Measurements from ENCODE around the gene GARNL3.

The GARNL3 gene

DNA sequence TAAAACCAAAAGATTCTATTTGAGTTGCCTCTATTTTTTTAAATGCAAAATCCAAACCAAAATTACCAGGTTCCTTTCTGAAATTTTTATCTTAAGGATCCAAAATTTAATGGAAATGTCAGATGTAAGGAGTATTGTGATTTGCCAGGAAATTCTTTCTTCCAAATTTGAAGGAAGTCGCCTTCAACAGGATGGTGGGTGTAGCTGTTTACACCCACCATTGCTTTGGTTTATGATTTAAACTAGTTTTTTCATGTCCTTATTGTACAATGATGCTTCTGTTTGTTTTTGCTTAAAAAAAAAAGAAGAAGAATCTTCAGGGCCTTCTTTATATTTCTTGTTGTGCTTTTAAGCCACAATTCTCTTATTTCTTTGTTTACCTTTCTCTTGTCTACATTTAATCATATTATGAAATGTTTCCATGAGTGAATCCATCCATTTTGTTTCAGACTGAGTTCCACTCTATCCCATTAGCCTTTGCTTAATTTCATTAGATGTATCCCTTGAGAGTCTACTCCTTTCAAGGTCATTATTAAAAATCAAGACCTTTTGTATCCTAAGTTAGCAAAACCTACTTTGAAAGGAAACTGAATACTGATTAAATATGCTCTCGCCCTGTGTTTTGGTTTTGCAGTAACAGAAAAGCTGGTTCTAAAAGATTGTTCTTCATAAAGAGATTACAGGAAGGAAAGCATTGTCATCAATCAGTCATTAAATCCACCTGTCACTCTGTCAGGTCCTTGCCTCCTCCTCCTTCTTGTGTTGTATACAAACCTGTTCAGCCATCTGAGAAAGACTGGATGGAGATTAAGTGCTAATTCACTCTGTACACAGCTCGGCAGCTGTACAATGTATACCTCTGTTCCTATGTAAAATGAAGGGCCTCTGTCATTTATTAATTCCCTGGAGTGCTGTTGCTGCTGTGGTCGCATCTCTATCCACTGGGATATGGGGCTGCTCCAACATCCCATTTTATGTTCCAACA, 86.9 kb downstream of the GARNL3 start:
- Histone ChIP-seq H3K27me3 (ENCODE audit: insufficient read depth, low read length) (no peaks in the 10 kb centered on the region), H3K36me3 (ENCODE audit: insufficient read depth, low read length) (no peaks in the 10 kb centered on the region), H3K4me3 (ENCODE audit: low read depth, low read length) (no peak overlapping the region), H3K4me1 (ENCODE audit: control insufficient read depth, insufficient read depth, low read length, unreplicated experiment) (no peaks in the 10 kb centered on the region), H3K27ac (ENCODE audit: low read depth, low read length) (no peak overlapping the region), H2AFZ (ENCODE audit: low read length, unreplicated experiment) (no peak overlapping the region), H3K79me2 (ENCODE audit: control insufficient read depth, insufficient read depth, low read length, unreplicated experiment) (no peaks in the 10 kb centered on the region)

DNA sequence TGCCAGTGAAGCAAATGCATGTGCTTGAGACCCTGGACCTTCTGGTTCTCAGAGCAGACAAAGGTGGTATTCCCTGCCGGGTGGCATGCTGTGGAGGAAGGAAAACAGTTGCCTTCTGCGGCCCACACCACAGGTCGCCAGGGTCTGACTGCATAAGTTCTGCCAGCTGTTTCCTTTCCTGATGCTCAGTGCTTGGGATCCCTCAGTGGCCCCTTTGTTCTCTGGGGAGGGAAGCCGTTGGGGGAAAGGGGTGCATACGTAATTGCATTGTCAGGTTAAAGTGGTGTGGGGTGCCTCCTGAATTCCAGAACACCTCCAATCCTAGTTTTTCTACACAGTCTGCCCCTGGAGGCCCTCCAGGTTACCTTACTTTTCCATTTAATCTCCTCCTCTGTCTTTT, 89.3 kb downstream of the GARNL3 start:
- Histone ChIP-seq H3K4me1 (ENCODE audit: control insufficient read depth, insufficient read depth, low read length, unreplicated experiment) (no peaks in the 10 kb centered on the region), H3K27me3 (ENCODE audit: insufficient read depth, low read length) (no peaks in the 10 kb centered on the region), H2AFZ (ENCODE audit: low read length, unreplicated experiment) (no peak overlapping the region), H3K4me3 (ENCODE audit: low read depth, low read length) (no peak overlapping the region), H3K79me2 (ENCODE audit: control insufficient read depth, insufficient read depth, low read length, unreplicated experiment) (no peaks in the 10 kb centered on the region), H3K27ac (ENCODE audit: low read depth, low read length) (no peak overlapping the region), H3K36me3 (ENCODE audit: insufficient read depth, low read length) (no peaks in the 10 kb centered on the region; the same call in 1 of the 2 replicates)

DNA sequence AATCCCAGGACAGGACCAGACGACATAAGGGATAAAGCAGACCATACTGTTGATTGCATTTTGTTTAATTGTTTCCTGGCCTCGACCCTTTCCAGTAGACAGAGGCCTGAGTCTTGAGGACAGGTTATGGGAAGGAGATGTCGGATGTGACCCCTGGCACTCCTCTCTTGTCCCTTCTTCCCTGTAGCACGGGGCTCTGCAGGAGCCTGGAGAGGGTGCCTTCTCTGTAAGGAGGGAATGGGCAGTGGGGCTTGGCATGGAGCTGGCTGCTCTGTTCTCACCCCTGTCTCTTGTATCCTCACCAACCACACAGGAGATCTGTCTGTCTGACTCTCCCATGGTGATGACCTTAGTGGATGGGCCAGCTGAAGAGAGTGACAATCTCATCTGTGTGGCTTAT, 92.3 kb downstream of the GARNL3 start:
- H3K27me3 ChIP-seq (ENCODE audit: insufficient read depth, low read length) = no peaks in the 10 kb centered on the region
- no peak overlapping the region for H2AFZ ChIP-seq (ENCODE audit: low read length, unreplicated experiment)
- no peak overlapping the region for H3K27ac ChIP-seq (ENCODE audit: low read depth, low read length)
- H3K4me3 ChIP-seq (ENCODE audit: low read depth, low read length) = no peak overlapping the region
- H3K79me2 ChIP-seq (ENCODE audit: control insufficient read depth, insufficient read depth, low read length, unreplicated experiment) = no peaks in the 10 kb centered on the region
- no peaks in the 10 kb centered on the region for H3K4me1 ChIP-seq (ENCODE audit: control insufficient read depth, insufficient read depth, low read length, unreplicated experiment)
- H3K36me3 ChIP-seq (ENCODE audit: insufficient read depth, low read length) = no peaks in the 10 kb centered on the region; the same call in 1 of the 2 replicates

DNA sequence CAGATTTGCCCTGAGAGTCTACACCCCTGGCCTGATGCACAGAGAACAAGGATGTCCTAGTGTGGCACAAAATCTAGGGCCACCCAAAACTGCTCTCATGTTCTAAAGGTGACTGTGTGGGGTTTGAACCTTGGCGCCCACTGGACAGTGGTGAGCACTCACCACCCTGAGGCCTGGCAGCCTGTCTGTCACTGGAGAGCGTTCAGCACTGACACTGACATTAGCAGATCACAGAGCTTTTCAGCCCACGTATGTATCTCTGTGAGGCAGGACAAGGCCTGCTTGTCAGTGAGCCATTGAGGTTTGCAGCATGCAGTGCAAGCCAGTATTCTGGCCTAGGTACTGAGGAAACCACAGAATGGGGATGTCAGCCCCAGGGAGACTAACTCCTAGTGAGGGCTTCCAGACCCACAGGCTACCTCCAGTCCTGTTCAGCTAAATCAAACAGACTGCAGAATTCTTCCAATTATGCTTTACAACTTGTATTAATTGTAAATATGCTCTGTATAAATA, 93.5 kb downstream of the GARNL3 start:
- H3K36me3 ChIP-seq (ENCODE audit: insufficient read depth, low read length) = no peaks in the 10 kb centered on the region; the same call in 1 of the 2 replicates
- no peaks in the 10 kb centered on the region for H3K4me1 ChIP-seq (ENCODE audit: control insufficient read depth, insufficient read depth, low read length, unreplicated experiment)
- H3K79me2 ChIP-seq (ENCODE audit: control insufficient read depth, insufficient read depth, low read length, unreplicated experiment) = no peaks in the 10 kb centered on the region
- H3K4me3 ChIP-seq (ENCODE audit: low read depth, low read length) = no peak overlapping the region
- H3K27me3 ChIP-seq (ENCODE audit: insufficient read depth, low read length) = no peaks in the 10 kb centered on the region
- no peak overlapping the region for H3K27ac ChIP-seq (ENCODE audit: low read depth, low read length)
- no peak overlapping the region for H2AFZ ChIP-seq (ENCODE audit: low read length, unreplicated experiment)

DNA sequence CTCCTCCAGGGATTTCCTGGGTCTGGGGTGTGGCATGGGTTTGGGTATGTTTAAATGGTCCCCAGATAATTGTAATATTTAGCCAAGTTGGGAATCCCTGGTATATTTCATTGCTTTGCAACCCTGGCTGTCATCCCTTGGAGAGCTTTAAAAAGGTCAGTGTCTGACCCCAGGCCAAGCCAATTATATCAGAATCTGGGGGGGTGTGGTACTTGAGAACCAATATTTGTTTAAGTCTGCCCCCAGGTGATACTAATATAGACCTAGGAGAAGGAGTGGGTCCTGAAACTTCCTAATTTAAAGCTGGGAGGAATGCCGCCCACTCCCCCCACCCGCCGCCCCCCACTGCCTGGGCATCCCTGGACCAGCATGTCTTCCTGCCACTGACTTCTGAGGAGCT, 94.2 kb downstream of the GARNL3 start:
- H2AFZ ChIP-seq (ENCODE audit: low read length, unreplicated experiment) = no peak overlapping the region
- H3K27me3 ChIP-seq (ENCODE audit: insufficient read depth, low read length) = no peaks in the 10 kb centered on the region
- H3K36me3 ChIP-seq (ENCODE audit: insufficient read depth, low read length) = no peaks in the 10 kb centered on the region; the same call in 1 of the 2 replicates
- H3K4me3 ChIP-seq (ENCODE audit: low read depth, low read length) = no peak overlapping the region
- H3K4me1 ChIP-seq (ENCODE audit: control insufficient read depth, insufficient read depth, low read length, unreplicated experiment) = no peaks in the 10 kb centered on the region
- H3K27ac ChIP-seq (ENCODE audit: low read depth, low read length) = no peak overlapping the region
- no peaks in the 10 kb centered on the region for H3K79me2 ChIP-seq (ENCODE audit: control insufficient read depth, insufficient read depth, low read length, unreplicated experiment)

DNA sequence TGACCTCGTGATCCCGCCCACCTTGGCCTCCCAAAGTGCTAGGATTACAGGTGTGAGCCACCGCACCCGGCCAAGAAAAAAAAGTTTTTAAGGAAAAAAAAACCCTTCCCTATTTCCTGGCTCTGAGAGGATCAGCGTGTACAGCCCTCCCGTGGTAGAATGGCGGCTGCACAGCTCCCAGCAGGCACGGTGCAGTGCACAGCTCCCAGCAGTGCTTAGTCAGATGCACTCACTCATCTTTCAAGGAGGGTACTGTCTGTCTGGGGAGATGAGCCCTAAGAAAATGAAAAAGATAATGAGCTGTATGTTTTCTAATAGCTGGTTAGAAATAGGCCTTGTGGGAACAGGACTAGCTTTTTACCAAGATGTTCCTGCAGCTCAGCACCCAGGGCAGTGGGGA, 95.7 kb downstream of the GARNL3 start:
- H3K4me1 ChIP-seq (ENCODE audit: control insufficient read depth, insufficient read depth, low read length, unreplicated experiment) = no peaks in the 10 kb centered on the region
- no peak overlapping the region for H3K27ac ChIP-seq (ENCODE audit: low read depth, low read length)
- no peaks in the 10 kb centered on the region for H3K27me3 ChIP-seq (ENCODE audit: insufficient read depth, low read length)
- H3K36me3 ChIP-seq (ENCODE audit: insufficient read depth, low read length) = no peaks in the 10 kb centered on the region; the same call in 1 of the 2 replicates
- no peak overlapping the region for H3K4me3 ChIP-seq (ENCODE audit: low read depth, low read length)
- no peaks in the 10 kb centered on the region for H3K79me2 ChIP-seq (ENCODE audit: control insufficient read depth, insufficient read depth, low read length, unreplicated experiment)
- no peak overlapping the region for H2AFZ ChIP-seq (ENCODE audit: low read length, unreplicated experiment)

DNA sequence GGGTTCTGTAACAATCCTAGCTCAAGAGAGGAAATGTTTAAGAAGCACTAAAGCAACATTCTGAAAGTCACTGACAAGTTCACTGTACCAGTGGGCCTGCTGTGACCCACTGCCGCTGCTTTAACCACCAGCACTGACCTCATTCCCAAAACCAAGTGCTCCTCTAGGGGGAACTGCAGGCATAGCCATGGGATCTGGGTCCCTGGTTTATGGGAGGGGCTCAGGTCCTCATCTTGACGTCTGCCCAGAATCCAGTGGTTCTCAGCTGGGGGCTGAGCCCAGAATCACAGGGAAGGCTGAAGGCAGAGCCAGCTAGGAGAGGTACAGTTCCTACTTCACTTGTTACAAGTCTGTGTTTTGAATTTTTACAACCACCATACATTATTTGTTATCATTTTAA, 96.3 kb downstream of the GARNL3 start:
- H2AFZ ChIP-seq (ENCODE audit: low read length, unreplicated experiment) = no peak overlapping the region
- H3K27ac ChIP-seq (ENCODE audit: low read depth, low read length) = no peak overlapping the region
- H3K27me3 ChIP-seq (ENCODE audit: insufficient read depth, low read length) = no peaks in the 10 kb centered on the region
- H3K4me1 ChIP-seq (ENCODE audit: control insufficient read depth, insufficient read depth, low read length, unreplicated experiment) = no peaks in the 10 kb centered on the region
- H3K4me3 ChIP-seq (ENCODE audit: low read depth, low read length) = no peak overlapping the region
- H3K79me2 ChIP-seq (ENCODE audit: control insufficient read depth, insufficient read depth, low read length, unreplicated experiment) = no peaks in the 10 kb centered on the region
- H3K36me3 ChIP-seq (ENCODE audit: insufficient read depth, low read length) = no peaks in the 10 kb centered on the region; the same call in 1 of the 2 replicates

DNA sequence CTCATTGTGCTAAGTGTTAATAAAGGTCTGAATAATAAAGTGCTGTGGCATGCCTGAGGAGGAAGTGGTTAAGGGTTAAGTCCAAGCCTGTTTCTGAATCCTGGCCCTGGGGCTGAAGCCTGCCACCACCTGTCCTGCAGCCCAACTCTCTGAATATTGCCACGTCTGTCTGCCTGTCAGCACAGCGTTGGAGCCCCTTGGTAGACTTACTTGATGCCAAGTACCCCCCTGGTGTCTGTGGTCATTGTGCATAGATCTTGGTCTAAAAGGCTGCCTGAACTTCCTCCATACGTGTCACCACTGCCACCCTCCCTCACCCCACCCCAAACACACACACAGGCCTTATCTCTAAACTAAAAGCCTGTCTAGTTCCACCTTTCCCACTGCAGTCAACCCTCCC, 97.0 kb downstream of the GARNL3 start:
- Histone ChIP-seq H3K27ac (ENCODE audit: low read depth, low read length) (no peak overlapping the region), H2AFZ (ENCODE audit: low read length, unreplicated experiment) (no peak overlapping the region), H3K4me3 (ENCODE audit: low read depth, low read length) (no peak overlapping the region), H3K27me3 (ENCODE audit: insufficient read depth, low read length) (no peaks in the 10 kb centered on the region), H3K36me3 (ENCODE audit: insufficient read depth, low read length) (no peaks in the 10 kb centered on the region; the same call in 1 of the 2 replicates), H3K79me2 (ENCODE audit: control insufficient read depth, insufficient read depth, low read length, unreplicated experiment) (no peaks in the 10 kb centered on the region), H3K4me1 (ENCODE audit: control insufficient read depth, insufficient read depth, low read length, unreplicated experiment) (no peaks in the 10 kb centered on the region)

DNA sequence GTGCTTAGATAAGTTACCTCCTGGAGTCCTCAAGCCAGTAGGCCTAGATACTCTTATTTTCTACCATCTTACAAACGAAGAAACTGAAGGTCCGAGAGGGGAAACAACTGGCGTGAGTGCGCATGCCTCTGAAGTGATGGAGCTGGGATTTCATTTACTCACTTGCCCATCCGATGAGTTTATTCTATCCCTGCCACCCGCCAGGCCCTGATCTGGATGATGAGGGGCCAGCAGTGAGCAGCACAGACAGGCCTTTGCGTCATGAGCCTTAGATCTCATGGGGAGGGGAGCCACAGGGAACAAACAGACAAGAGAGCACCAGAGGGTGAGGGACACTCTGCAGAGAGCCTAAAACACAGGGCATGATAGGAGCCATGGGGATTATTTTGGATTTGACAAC, 98.3 kb downstream of the GARNL3 start:
- Histone ChIP-seq H3K79me2 (ENCODE audit: control insufficient read depth, insufficient read depth, low read length, unreplicated experiment) (no peaks in the 10 kb centered on the region), H3K4me3 (ENCODE audit: low read depth, low read length) (no peak overlapping the region), H3K27me3 (ENCODE audit: insufficient read depth, low read length) (no peaks in the 10 kb centered on the region), H3K27ac (ENCODE audit: low read depth, low read length) (no peak overlapping the region), H3K4me1 (ENCODE audit: control insufficient read depth, insufficient read depth, low read length, unreplicated experiment) (no peaks in the 10 kb centered on the region), H2AFZ (ENCODE audit: low read length, unreplicated experiment) (no peak overlapping the region), H3K36me3 (ENCODE audit: insufficient read depth, low read length) (no peaks in the 10 kb centered on the region)

DNA sequence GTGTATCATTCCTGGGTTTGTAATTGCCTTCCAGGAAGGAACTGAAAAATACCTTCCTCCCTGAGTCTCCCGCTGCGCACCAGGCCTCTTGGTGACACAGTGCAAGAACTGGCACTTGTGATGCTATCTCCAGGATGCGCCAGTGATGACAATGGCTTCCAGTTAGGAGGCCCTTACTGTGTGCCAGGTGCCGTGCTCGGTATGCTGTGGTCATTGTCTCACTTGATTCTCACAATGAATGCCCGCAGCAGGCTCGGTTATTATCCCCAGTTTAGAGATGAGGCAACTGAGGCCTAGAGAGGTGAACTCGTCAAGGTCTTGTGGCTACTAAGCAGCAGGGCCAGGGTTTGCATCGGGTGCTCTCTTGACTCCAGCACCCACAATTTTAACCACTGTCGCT, 100.9 kb downstream of the GARNL3 start:
- H3K4me1 ChIP-seq (ENCODE audit: control insufficient read depth, insufficient read depth, low read length, unreplicated experiment) = no peaks in the 10 kb centered on the region
- no peaks in the 10 kb centered on the region for H3K79me2 ChIP-seq (ENCODE audit: control insufficient read depth, insufficient read depth, low read length, unreplicated experiment)
- H3K27me3 ChIP-seq (ENCODE audit: insufficient read depth, low read length) = no peaks in the 10 kb centered on the region; the same call in 1 of the 2 replicates
- H2AFZ ChIP-seq (ENCODE audit: low read length, unreplicated experiment) = no peak overlapping the region
- H3K36me3 ChIP-seq (ENCODE audit: insufficient read depth, low read length) = no peaks in the 10 kb centered on the region
- no peak overlapping the region for H3K27ac ChIP-seq (ENCODE audit: low read depth, low read length)
- H3K4me3 ChIP-seq (ENCODE audit: low read depth, low read length) = no peak overlapping the region

DNA sequence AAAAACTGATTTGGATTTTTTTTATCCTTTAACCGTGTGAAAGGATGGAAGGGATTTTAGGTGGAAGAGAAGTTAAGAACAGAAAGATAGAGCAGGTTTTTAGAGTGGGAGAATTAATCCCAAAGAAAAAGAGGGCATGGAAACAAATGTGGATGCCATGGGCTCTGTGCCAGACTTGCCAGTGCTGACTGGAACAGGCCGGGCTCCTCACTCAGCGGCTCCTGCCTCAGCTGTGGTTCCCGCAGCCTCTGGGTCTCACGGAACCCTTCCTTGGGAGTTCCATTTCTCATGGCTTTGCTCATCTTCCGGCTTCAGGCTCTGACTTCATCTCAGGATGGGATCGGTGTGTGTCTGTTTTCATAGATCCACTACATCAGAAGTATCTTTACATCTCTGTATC, 102.0 kb downstream of the GARNL3 start:
- Histone ChIP-seq H2AFZ (ENCODE audit: low read length, unreplicated experiment) (no peak overlapping the region), H3K27me3 (ENCODE audit: insufficient read depth, low read length) (no peaks in the 10 kb centered on the region; the same call in 1 of the 2 replicates), H3K27ac (ENCODE audit: low read depth, low read length) (no peak overlapping the region), H3K79me2 (ENCODE audit: control insufficient read depth, insufficient read depth, low read length, unreplicated experiment) (no peaks in the 10 kb centered on the region), H3K4me3 (ENCODE audit: low read depth, low read length) (no peak overlapping the region), H3K36me3 (ENCODE audit: insufficient read depth, low read length) (no peaks in the 10 kb centered on the region), H3K4me1 (ENCODE audit: control insufficient read depth, insufficient read depth, low read length, unreplicated experiment) (no peaks in the 10 kb centered on the region)

Data from ACC112 (cell line).